Activated CD4-positive, CD25-positive, alpha-beta regulatory T cell treated with anti-CD3 and anti-CD28 coated beads, Interleukin-2, amount 50 U/mL, for 72 hours (primary cell): ENCODE data around the gene PLD6.
"Not testable (repeated sequence)": the region's sequence is repeated elsewhere in the genome, so short reads cannot be mapped to it uniquely, and the experiment has no call there.

Experiments
- DNase-seq: peaks from one replicate; pipeline ENCODE4 v3.0.0; 2021

The PLD6 gene

DNA sequence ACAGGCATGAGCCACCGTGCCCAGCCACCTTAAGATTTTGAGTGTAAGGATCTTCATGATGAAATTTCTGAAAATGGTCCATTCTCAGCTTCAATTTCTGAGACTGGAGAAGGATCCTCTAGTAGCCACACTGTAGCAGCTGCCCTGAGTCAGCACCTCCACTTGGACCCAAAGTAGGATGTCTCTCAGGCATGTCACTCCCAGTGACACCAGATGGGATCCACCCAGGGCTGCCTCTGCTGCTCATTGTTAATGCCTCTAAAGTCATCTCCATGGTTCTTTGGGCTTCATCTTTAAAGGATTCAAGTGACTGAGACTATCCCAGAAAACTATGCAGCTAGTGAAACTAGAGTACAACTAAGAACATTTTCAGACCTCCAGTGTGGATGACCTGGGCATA is 7.9 kb downstream of the PLD6 start:
- DNase-seq = no peak

DNA sequence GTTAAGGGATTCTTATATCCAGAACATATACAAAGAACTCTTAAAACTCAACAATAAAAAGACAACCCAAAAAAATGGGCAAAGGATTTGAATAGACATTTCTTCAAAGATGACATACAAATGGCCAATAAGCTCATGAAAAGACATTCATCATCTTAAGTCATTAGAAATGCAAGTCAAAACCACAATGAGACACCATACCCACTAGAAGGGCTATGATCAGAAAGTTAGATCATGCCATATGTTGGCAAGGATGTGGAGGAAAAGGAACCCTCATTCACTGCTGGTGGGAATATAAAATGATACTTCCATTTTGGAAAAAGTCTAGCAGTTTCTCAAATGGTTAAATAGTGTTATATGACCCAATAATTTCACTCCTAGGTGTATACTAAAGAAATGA is 9.4 kb downstream of the PLD6 start:
- DNase-seq = no peak

DNA sequence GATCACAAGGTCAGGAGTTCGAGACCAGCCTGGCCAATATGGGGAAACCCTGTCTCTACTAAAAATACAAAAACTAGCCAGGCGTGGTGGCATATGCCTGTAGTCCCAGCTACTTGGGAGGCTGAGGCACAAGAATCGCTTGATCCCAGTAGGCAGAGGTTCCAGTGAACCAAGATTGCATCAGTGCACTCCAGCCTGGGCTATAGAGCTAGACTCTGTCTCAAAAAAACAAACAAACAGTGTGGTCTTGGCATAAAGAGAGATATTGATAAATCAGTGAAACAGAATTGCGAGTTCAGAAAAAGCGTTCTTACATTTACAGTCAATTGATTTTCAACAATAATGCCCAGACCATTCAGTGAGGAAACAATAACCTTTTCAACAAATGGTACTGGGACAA is 10.7 kb downstream of the PLD6 start:
- not testable (repeated sequence) for DNase-seq

DNA sequence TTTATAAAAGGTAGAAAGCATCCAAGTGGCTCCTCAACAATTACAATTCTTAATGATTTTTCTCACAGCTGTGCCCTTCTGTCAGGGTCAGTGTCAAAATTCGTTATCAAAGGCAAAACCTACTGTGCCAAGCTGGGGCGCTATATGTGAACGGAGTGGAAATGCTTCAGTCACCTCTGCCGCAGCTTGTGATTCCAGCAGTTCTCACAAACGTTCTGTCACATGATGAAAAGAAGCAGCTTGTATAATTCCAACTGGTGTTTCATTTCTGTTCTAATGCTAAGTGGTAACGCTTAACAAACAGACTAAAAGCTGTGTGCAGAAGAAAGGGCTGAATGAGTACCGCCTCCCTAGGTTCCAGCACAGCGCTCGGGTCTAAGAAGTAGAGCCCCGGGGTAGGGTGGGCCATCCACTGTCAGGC is 14.2 kb downstream of the PLD6 start:
- no peak for DNase-seq

DNA sequence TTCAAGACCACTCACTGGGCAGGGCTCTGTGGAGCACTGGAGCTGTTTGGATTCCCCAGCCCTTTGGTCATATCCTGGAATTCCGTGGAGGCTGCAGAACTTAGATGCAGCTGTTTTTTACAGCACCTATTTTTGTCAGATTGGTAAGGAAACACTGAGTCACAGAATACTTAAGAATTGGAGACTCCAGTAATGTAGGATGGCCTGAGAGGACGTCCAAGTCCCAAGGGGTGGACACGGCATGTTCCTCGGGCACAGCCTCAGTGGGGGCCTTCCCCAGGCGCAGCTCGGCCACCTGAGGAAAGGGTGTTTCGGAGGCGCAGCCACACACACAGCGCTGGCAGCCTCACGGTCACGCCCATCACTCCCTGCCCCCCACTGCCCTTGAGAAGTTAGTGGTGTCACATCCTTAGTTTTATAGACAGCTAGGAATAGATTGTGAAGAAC is 14.8 kb downstream of the PLD6 start:
- DNase-seq = no peak

DNA sequence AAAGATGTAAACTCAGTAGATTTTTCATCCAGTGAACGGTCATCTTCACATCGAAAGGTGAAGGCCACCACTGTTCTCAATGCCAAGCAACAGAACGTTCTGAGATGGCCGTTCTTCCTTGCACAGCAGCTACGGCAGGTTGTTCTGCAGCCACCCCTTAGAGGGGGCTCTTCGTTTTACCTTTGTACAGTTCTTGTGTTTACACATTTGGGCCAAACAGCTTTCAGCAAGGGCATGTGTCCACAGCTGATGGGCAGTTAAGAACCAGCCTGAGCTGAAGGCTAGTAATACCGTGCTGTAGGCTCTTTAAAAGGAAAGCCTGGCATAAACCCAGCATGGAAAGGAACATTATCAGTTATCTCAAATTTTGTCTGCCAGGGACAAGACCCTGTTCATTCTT is 15.9 kb downstream of the PLD6 start:
- DNase-seq = no peak

DNA sequence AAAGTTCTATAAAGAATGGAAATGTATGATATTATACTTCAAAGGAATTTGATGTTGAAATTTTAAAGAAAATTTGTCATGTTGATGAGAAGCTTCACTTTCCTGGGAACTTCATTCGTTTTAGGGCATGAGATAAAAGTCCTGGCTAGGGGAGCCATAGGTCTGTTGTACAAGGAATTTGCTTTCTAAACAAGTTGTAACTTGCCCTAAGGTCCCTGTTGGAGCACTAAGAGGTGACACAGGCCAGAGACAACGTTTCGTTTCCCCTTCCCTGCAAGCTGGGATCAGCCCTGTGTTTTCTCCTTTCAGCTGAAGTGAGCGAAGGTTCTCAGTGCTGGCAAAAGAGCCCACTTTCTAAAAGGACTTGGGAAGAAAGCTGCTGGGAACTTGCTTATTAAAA is 16.6 kb downstream of the PLD6 start:
- no peak for DNase-seq

DNA sequence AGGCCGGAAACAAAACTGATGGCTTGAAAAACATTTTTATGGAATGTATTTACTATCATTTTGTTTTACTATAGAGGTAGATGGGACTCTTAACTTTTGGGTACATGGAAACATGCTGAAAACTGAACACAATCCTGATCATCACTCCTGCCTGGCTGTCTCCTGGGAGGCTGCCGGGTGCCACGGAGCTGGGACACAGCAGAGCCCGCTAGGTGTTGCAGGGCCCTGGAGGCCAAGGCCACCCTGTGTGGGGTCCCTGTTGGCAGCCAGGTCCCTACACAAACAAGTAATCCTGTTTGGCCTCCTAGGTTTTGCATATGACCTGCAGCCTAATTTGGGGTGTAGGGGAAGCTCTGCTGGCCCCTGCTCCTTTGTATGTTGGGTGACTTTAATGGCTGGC is 17.5 kb downstream of the PLD6 start:
- DNase-seq = no peak

DNA sequence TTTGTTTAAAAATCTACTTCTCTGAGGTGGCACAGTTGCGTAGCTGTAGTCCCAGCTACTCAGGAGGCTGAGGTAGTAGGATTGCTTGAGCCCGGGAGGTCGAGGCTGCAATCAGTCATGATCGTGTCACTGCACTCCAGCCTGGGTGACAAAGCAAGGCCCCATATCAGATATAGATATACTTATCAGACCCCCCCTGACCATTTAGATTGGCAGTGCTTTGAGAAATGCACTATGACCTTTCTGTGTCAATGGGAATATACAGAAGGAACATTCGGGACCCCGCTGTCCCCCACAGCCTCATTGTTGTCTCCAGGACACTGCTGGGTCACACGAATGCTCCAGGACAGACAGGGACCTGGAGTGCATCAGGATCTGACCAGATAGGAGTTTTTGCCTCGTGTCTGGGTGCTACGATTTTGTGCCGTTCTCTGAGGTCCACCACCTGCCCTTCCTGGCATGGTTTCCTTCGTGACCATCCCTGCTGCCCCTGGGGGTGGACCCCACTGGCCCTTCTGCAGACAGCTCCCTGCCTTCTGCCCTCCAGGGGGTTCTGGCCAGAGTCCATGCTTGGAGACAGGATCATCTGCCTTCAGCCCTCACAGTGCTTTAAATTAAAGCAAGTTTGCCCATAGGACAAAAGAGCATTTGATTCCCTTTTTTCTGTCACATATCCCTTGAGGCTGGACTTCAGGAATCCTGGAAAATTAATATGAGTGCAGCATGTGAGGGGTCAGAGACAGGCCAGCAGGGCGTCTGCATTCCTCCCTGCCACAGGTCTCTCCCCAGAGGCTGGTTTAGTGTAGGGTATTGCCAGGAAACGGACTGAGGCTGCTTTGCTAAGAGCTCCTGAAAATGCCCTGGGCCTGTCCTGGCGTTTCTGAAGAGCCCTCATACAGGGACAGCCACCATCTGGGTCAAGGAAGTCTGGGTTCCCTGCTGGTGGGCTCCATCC is 19.3 kb downstream of the PLD6 start:
- no peak for DNase-seq

DNA sequence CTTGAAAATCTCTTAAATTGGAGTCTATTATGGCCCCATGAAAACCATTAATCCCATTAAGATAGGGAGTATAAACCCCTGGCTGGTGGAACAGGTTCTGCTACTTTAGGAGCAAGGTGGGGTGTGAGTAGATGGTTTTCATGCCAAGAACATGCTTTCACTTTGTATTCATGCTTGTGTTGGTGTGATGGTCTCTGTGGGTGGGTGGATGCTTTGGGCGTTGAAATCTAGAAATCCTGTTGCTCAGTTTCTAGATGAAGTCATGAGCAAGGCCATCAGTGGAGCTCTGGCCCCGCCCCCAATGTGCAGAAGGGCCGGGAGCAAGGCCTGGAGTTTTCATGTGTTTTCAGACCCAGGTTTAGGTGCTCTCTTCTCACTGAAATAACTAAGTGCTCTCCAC is 20.1 kb downstream of the PLD6 start:
- DNase-seq = no peak

DNA sequence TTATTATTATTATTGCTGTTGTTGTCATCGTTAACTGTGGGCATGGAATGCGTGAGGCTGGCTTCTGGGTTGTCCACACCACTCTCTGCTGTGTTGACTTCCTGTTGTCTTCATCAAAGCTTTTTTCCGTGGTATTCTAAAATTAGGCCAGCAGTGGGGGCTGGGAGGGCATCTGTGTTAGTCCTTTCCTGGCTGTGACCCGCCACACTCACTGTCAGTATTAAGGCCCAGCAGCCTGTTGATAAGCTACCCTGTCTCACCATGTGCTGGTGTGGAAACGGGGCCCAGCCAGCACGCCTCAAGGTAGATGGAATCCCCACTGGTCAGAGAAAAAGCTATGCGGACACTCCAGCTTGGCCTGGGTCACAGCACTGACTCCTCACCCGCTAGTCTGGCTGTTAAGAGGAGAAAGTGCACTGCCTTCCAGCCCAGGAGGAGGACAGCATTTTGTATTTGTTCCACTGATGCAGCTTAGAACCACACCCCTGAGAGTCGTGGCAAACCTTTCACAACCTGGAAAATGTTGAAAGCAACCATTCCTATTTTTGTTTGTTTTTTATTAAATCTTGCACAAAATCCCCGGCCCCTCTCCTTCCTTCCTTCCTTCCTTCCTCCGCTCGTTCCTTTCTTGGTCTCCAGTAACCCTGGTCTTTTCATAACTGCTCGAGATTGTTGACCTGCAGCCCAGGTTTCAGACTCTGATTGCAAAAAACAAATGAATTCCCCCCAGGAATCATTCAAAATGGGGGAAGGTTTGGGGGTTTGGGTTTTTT is 21.0 kb downstream of the PLD6 start:
- DNase-seq = not testable (repeated sequence)

DNA sequence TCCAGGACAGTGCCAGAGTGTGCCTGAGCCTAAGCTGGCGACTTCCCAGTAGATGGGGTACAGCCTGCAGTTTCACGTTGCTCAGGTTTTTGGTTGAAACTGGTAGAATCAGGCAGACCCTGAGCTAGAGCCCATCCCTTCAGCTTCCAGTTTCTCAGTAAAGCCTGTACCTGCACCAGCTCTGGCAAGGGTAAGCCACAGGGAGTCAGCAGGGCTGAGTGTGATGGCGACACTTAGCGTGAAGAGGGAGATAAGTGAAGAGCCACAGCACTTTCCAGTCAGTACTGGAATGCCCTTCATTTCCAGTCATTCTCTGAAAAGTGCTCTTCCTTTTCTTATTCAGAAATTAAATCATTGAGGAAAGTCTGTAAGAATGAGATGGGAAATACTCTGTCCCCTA is 22.4 kb downstream of the PLD6 start:
- no peak for DNase-seq

DNA sequence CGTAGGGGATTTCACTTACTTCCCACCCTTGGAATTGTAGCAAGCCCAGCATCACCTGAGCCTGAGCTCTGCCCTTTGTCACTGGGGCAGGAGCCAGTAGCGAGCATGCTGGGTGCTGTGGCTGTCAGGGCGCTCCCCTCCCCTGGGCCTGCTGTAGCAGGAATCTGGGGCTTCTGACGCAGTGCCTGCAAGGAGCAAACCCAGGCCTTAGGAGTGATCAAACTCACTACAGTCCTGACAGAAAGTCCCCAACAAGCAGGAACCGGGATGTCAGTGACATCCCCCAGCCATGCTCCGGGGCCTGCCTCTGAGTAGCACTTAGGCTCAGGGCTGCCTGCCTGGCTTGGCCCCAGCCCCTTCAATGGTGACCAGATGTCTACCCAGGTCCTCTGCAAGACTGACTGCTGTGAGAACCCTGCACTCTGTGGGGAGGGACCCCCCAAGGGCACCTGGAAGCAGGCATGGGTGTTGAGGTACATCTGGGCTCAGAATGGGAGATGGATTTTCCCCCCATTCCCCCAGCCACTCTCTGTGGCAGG is 23.5 kb downstream of the PLD6 start:
- no peak for DNase-seq

DNA sequence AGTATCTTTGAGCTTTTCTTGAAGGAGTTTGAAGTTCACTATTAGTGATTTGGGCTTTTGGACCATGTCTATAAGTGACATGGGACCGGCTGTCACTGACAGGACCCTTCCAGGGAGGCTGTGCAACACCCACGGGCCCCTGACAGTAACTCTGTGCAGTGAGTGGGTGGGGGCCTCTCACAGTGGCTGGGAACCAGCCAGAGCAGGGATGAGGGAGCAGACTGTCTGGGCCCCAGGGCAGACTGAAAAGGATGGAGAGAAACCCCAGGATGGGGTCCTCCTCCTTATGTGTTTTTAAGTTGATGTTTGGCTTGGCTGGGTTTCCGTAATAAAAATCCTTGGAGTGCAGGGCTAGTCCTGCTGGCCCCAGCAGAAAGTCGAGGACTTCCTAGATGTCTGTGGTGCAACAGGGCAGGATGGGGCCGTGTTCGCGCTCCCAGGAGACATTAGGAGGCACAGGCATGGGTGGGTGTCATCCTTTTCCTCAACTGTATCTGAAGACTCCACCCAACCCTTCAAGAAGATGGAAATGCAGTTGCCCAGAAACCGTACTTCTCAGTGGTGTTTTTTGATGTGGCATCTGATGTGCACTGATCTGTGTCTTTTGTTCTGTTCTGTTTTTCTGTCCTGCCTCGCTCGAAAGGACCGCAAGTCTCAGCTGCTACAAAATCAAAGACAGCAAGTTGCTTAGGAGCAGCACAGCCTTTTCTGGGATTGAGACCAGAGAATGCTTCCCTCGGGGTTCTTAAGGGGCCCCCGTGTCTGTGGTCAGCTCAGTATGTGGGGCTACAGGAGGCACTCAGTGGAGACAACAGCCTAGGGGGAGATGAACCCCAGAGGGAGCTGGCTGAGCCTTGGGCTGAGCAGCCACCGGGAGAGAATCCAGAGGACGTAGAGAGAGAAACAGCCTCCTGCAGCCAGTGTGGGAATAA is 24.2 kb downstream of the PLD6 start:
- no peak for DNase-seq

DNA sequence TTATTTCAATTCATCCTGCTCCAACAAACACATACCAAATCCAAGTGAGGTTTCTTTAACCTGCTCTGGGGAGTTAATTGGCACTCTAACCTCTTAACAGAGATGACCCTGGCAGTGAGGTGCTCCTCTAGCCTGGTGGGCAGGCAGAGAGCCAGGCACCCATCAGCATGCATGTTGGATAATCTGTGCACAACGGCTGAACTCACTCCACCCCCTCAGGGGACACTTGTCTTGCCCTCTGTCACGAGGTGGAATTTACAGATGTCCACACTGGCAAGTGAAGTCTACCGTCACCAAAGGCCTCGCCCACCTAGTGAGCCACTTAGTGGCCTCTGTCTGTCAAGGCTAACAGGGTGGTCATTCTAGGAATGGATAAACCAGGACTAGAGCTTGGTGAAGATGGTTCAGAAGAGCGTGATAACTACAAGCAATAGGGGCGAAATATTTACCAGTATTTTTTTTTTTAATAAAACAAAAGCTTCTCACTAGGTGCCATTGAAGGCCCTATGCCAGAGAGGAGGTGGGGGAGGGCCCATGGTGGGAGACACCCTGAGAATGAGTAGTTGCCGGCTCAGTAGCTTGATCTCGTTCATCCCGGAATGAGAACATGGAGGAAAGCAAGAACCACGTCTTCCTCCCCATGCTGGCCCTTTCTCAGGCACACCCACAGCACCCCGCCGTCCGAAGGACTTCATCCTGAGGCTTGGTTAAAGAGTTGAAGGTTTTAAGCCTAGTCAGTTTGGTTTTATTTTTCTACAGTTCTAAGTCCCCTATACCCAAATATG is 25.2 kb downstream of the PLD6 start:
- DNase-seq = no peak

DNA sequence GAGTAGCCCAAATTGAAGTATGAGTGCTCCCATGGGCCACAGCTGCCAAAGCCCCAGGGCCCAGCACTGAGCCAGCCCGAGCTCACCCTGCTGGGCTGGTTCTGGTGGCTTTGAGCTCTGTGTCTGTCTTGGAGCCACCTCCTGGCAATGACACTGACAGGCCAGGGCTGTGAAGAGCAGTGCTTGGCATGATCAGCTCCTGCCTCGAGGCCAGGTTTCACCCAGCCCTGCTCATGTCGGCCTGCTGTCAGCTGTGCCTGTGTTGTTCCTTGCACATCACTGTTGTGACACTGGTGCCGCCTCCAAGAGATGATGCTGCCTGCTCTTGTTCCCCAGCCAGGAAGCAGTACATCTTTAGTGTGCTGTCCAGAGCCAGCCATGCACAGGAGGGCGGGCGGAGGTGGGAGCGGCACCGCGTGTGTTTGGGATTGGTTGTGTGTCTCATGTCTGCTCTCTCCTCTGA is 26.0 kb downstream of the PLD6 start:
- no peak for DNase-seq

DNA sequence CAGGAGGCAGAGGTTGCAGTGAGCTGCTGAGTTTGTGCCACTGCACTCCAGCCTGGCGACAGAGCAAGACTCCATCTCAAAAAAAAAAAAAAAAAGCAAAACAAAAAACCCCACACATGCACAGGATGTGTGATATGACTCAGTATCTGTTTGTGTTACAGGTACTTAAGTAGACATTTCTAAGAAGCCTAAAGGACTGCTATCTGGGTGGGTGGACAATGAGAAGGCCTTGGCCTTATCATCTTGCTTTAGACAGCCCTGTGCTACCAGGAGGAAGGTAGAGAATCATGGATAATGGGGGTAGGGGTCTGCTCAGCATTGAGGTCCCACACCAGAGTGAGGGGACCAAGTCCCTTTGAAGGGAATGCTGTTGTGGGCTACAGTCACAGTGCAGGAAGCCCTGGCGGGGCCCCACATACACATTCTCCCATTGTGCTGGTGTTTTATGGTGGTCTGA is 26.7 kb downstream of the PLD6 start:
- no peak for DNase-seq

DNA sequence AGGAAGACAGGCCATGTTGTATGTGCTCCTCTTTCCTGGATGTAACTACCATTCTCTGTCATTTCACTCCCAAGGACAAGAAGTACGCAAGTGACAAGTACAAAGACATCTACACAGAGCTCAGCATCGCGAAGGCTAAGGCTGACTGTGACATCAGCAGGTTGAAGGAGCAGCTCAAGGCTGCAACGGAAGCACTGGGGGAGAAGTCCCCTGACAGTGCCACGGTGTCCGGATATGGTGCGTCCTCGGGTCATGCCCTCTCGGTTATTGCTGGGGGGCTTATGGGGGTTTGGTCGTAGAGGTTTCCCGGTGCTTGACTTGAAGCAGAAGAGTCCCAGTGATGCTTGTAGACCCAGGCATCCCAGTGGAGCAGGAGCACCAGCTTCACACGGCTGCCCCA is 29.0 kb downstream of the PLD6 start:
- DNase-seq = no peak

DNA sequence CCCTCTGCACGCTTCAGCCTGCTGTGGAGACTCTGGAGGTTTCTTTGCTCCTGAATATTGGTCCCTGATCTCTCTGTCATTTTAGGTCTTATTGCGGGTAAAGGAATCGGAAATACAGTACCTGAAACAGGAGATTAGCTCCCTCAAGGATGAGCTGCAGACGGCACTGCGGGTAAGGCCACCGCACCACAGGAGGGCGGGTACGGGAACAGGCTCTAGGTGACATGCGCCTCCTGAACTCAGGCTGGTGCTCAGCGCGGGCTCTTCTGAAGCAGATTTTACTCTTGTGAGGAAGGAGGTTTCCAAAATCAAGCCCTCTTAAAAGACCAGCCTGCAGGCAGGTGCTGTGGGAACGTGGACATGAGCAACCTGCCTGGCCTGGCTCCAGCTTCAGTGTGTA is 29.8 kb downstream of the PLD6 start:
- no peak for DNase-seq

DNA sequence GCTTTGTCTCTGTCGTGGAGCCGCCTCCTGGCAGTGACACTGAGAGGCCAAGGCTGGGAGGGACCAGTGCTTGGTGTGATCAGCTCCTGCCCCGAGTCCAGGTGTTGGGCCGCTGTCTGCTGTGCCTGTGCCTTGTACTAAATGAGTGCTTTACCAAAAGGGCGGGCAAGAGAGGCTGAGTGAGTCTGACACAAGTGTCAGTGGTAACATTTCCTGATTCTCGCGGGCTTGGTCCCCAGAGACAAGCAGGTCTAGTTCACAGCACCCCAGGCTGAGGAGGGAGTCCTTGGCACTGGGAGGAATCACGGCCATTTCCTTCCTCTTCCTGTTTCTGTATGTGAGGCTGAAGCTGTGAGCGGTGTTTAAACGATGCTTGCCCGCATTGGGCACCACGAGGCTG is 30.2 kb downstream of the PLD6 start:
- DNase-seq = no peak

DNA sequence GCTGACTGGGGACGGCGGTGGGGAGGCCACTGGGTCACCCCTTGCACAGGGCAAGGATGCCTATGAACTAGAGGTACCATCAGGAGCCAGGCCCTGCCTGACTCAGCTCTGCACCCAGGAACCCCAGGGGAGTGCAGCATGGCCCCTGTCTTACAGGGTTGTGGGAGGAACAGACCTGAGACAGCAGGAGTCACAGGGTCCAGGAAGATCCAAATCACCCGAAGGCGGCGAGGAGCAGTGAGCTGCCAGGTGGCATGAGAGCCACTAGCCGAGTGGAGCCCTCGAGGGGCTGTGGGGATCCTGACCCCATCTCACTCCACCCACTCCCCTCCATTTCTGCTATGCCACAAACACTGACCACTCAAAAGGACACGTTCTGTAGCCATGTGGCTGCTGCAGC is 30.8 kb downstream of the PLD6 start:
- no peak for DNase-seq

DNA sequence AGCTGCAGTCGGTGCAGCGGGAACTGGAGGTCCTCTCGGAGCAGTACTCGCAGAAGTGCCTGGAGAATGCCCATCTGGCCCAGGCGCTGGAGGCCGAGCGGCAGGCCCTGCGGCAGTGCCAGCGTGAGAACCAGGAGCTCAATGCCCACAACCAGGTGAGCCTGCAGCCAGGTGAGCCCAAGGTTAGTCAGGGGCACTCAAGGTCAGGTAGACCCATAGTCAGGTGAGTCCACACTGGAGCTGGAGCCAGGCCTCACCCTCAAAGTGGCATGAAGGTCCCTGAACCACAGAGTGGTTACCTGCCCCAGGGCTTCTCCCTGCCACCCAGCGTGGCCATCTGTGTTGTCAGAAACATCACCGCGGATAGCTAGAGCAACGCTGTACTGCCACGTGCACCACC is 32.2 kb downstream of the PLD6 start:
- no peak for DNase-seq
